A673 (cell line): Measurements from ENCODE around the gene DSCAML1. TPM values are rescaled to one million over a fixed set of nuclear protein-coding genes. Genes with fewer than 3 reads are reported as not detected.

Experiments
- BruUV-seq: library from RNA; stranded (reverse); fragments of 400-500 nt; replicated peaks from 2 replicates; lab custom pipeline; 2021; lab: Mats Ljungman, UMichigan
- CTCF ChIA-PET: fragments of 300-600 bp; sonication (Branson Sonifier 250); formaldehyde crosslinking; loops from one replicate; lab custom pipeline; 2022; ENCODE audit warnings: antibody characterized with exemption; lab: Charles Lee
- POLR2A ChIA-PET: fragments of 300-600 bp; sonication (Branson Sonifier 250); formaldehyde crosslinking; loops from one replicate; lab custom pipeline; 2022; ENCODE audit warnings: antibody characterized with exemption; ENCODE audit not compliant: low non-redundant PET; lab: Charles Lee
- DNase-seq: peaks from one replicate; pipeline ENCODE4 v3.0.0-alpha.2; 2015; ENCODE audit warnings: low spot score
- H3K27ac ChIP-seq: fragments of 200-600 bp; sonication (generic); 2 replicates; pipeline ENCODE4 v1.5.1; 2016; ENCODE audit warnings: mixed run types, low read depth, mild to moderate bottlenecking, mixed read lengths, antibody characterized with exemption, low read length; ENCODE audit not compliant: poor library complexity, severe bottlenecking
- H3K27me3 ChIP-seq: fragments of 200-600 bp; sonication (generic); replicated peaks from 2 replicates; pipeline ENCODE4 v1.6.1; 2017; ENCODE audit warnings: mixed run types, low read depth, mild to moderate bottlenecking, mixed read lengths, antibody characterized with exemption, low read length; ENCODE audit not compliant: insufficient read depth, poor library complexity
- H3K36me3 ChIP-seq: fragments of 200-600 bp; sonication (generic); 2 replicates; pipeline ENCODE4 v1.6.1; 2016; ENCODE audit warnings: mixed run types, mild to moderate bottlenecking, mixed read lengths, antibody characterized with exemption, low read length; ENCODE audit not compliant: insufficient read depth, poor library complexity, severe bottlenecking
- H3K4me1 ChIP-seq: fragments of 200-600 bp; sonication (generic); 2 replicates; pipeline ENCODE4 v1.6.1; 2017; ENCODE audit warnings: mixed run types, mild to moderate bottlenecking, mixed read lengths, antibody characterized with exemption, low read length; ENCODE audit not compliant: insufficient read depth, poor library complexity, severe bottlenecking
- H3K4me3 ChIP-seq: fragments of 200-600 bp; sonication (generic); 2 replicates; pipeline ENCODE4 v1.5.1; 2016; ENCODE audit warnings: low read depth, mixed run types, mild to moderate bottlenecking, mixed read lengths, low read length; ENCODE audit not compliant: poor library complexity, severe bottlenecking
- H3K9me3 ChIP-seq: fragments of 200-600 bp; sonication (generic); 2 replicates; pipeline ENCODE4 v1.6.1; 2016; ENCODE audit warnings: mixed run types, low read depth, mild to moderate bottlenecking, mixed read lengths, antibody characterized with exemption, low read length; ENCODE audit not compliant: poor library complexity, severe bottlenecking
- CTCF ChIP-seq: fragments of 300-800, 200-600 bp; sonication (generic); conservative IDR thresholded peaks from 2 replicates; pipeline ENCODE4 v1.5.1; 2017; ENCODE audit warnings: low read depth, mild to moderate bottlenecking, antibody characterized with exemption, low read length, moderate library complexity, mixed read lengths
- EZH2 ChIP-seq: fragments of 200-600 bp; sonication (generic); IDR thresholded peaks from 2 replicates; pipeline ENCODE4 v1.6.1; 2017; ENCODE audit warnings: borderline replicate concordance, low read depth, mild to moderate bottlenecking, mixed read lengths, antibody characterized with exemption, low read length; ENCODE audit not compliant: poor library complexity, severe bottlenecking
- intact Hi-C: fragments of 100-400 bp; cut with micrococcal nuclease; formaldehyde crosslinking; loops from one replicate; pipeline ENCODE4 v1.10.0; 2022; ENCODE audit not compliant: unreplicated experiment
- total RNA-seq: library from RNA; stranded (reverse); gene quantifications from 2 replicates; pipeline ENCODE4 v1.2.3, GENCODE V29; 2021

Gene DSCAML1
- total RNA-seq, 1 experiment from 2014 or later: not detected

- H3K27me3 ChIP-seq: peaks cover 15% of the 10 kb centered on the region
- no TSS peak for BruUV-seq
- no peak overlapping the region for H3K4me3 ChIP-seq
- no peak overlapping the region for H3K27ac ChIP-seq
- ChIA-PET CTCF (no interaction called here), POLR2A (no interaction called here)
- intact Hi-C loops: no loop called here
- H3K36me3 ChIP-seq: no peaks in the 10 kb centered on the region
- TF ChIP-seq CTCF (no peak), EZH2 (no peak)
- no peak for DNase-seq
- H3K9me3 ChIP-seq: no peaks in the 10 kb centered on the region
- H3K4me1 ChIP-seq: peaks cover 11% of the 10 kb centered on the region
These were observed 8.0 kb upstream of the DSCAML1 start for GRCh38 chr11:117805045-117805444.

- intact Hi-C loops: no loop called here
These were observed 6.9 kb upstream of the DSCAML1 start for GRCh38 chr11:117803896-117804295.

GRCh38 chr11:117799634-117800033 is 2.6 kb upstream of the DSCAML1 start:
- Histone ChIP-seq H3K9me3 (no peaks in the 10 kb centered on the region), H3K4me3 (no peak overlapping the region), H3K27me3 (peaks cover 66% of the 10 kb centered on the region), H3K36me3 (no peaks in the 10 kb centered on the region), H3K4me1 (peaks cover 3% of the 10 kb centered on the region), H3K27ac (no peak overlapping the region)
- TF ChIP-seq CTCF (no peak), EZH2 (no peak)
- BruUV-seq: no TSS peak
- POLR2A ChIA-PET: no interaction called here
- CTCF ChIA-PET: interaction anchor here (0.7 to 1.6 kb wide), 3 partner anchors 8 to 371 kb away, joined by 3 to 6 read pairs (median 5); no protein-coding TSS in a partner anchor
- intact Hi-C loops: no loop called here
- no peak for DNase-seq

More at GRCh38 chr11:117803896-117804295, 6.9 kb upstream of the DSCAML1 start:
- Histone ChIP-seq H3K27me3 (peaks cover 26% of the 10 kb centered on the region), H3K4me1 (peaks cover 2% of the 10 kb centered on the region), H3K36me3 (no peaks in the 10 kb centered on the region), H3K27ac (no peak overlapping the region), H3K9me3 (no peaks in the 10 kb centered on the region), H3K4me3 (no peak overlapping the region)
- BruUV-seq: no TSS peak
- ChIA-PET CTCF (interaction anchor here (1.0 kb wide), 1 partner anchor 14 kb away, joined by 3 read pairs; no protein-coding TSS in a partner anchor), POLR2A (no interaction called here)
- no peak for DNase-seq
- TF ChIP-seq CTCF: no peak
- no peak for TF ChIP-seq EZH2
